ENCODE measurements around the gene SPATA1.
"Not testable (repeated sequence)": the region's sequence is repeated elsewhere in the genome, so short reads cannot be mapped to it uniquely, and the experiment has no call there.

Gene SPATA1

GRCh38 chr1:84509029-84509428 lies 2.8 kb downstream of the SPATA1 start:
- no peak for DNase-seq

GRCh38 chr1:84510165-84510564 lies 4.0 kb downstream of the SPATA1 start:
- DNase-seq = no peak

GRCh38 chr1:84510668-84511067 lies 4.5 kb downstream of the SPATA1 start:
- no peak for DNase-seq

- no peak for DNase-seq
Measured at GRCh38 chr1:84524590-84524989, 18.4 kb downstream of the SPATA1 start.

GRCh38 chr1:84525779-84526178 lies 19.6 kb downstream of the SPATA1 start:
- no peak for DNase-seq

- DNase-seq = no peak
Measured at GRCh38 chr1:84538599-84538998, 32.4 kb downstream of the SPATA1 start.

- DNase-seq = no peak
Measured at GRCh38 chr1:84539972-84540371, 33.8 kb downstream of the SPATA1 start.

- no peak for DNase-seq
Measured at GRCh38 chr1:84540759-84541158, 34.6 kb downstream of the SPATA1 start.

- DNase-seq = no peak
Measured at GRCh38 chr1:84541679-84542078, 35.5 kb downstream of the SPATA1 start.

GRCh38 chr1:84550826-84551225 lies 44.6 kb downstream of the SPATA1 start:
- DNase-seq = no peak

GRCh38 chr1:84569216-84569615 lies 63.0 kb downstream of the SPATA1 start:
- no peak for DNase-seq

- DNase-seq = no peak
Measured at GRCh38 chr1:84570436-84571149, 64.4 kb downstream of the SPATA1 start.

- no peak for DNase-seq
Measured at GRCh38 chr1:84571150-84571535, 65.0 kb downstream of the SPATA1 start.

GRCh38 chr1:84573481-84573966 lies 67.3 kb downstream of the SPATA1 start:
- no peak for DNase-seq

GRCh38 chr1:84573967-84574842 lies 68.0 kb downstream of the SPATA1 start, which contains the start of gene CTBS:
Gene CTBS (minus strand): TSS chr1:84574440. CDS start chr1:84574415, 25 bp downstream.
- DNase-seq = peak; percentile 96

- no peak for DNase-seq
Measured at GRCh38 chr1:84574936-84575335, 68.8 kb downstream of the SPATA1 start.

- no peak for DNase-seq
Measured at GRCh38 chr1:84581648-84582047, 75.5 kb downstream of the SPATA1 start.

- no peak for DNase-seq
Measured at GRCh38 chr1:84582802-84583587, 76.8 kb downstream of the SPATA1 start.

- no peak for DNase-seq
Measured at GRCh38 chr1:84583648-84584047, 77.5 kb downstream of the SPATA1 start.

GRCh38 chr1:84584126-84584525 lies 77.9 kb downstream of the SPATA1 start:
- no peak for DNase-seq

GRCh38 chr1:84585803-84586202 lies 79.6 kb downstream of the SPATA1 start:
- no peak for DNase-seq

- DNase-seq = no peak
Measured at GRCh38 chr1:84587099-84587498, 80.9 kb downstream of the SPATA1 start.

GRCh38 chr1:84594959-84595358 lies 88.8 kb downstream of the SPATA1 start:
- DNase-seq = not testable (repeated sequence)
